Common myeloid progenitor, CD34-positive (primary cell): ENCODE results near the gene ACOXL.
A peak's percentile ranks its signal among the peaks of the same experiment; 100 is the strongest.

ENCODE experiments used
- CTCF ChIA-PET: fragments of 350-600 bp; sonication (Branson Sonifier 250); formaldehyde crosslinking; loops from one replicate; lab custom pipeline; 2021; ENCODE audit warnings: antibody characterized with exemption; lab: Charles Lee
- POLR2A ChIA-PET: fragments of 350-600 bp; sonication (Branson Sonifier 250); formaldehyde crosslinking; loops from one replicate; lab custom pipeline; 2021; ENCODE audit warnings: antibody characterized with exemption; lab: Charles Lee
- DNase-seq, 3 donors: peaks; one replicate each; pipeline versions ENCODE4 v3.0.0 to v3.0.0-alpha.2; 2013
- H3K27ac ChIP-seq, 2 experiments: 1 replicate in 1 of 2; 2 replicates in 1 of 2; pipeline ENCODE4 v1.7.0; 2013; ENCODE audit warnings: inconsistent platforms in 2 of 2, low read length in 2 of 2, mild to moderate bottlenecking in 2 of 2, low read depth in 1 of 2, moderate library complexity in 1 of 2; ENCODE audit not compliant: severe bottlenecking in 2 of 2, insufficient read depth in 1 of 2, poor library complexity in 1 of 2
- H3K27me3 ChIP-seq, 5 experiments: replicated peaks in 2 of 5; 1 replicate in 3 of 5; 2 replicates in 2 of 5; pipeline versions ENCODE4 v1.6.1 to v1.7.0; 2013; ENCODE audit warnings: low read length in 4 of 5, mild to moderate bottlenecking in 2 of 5, moderate library complexity in 2 of 5, inconsistent platforms in 1 of 5; ENCODE audit not compliant: insufficient read depth in 5 of 5, control insufficient read depth in 4 of 5
- H3K36me3 ChIP-seq, 4 experiments: 1 replicate in 2 of 4; 2 replicates in 2 of 4; pipeline versions ENCODE4 v1.6.1 to v1.7.0; 2013; ENCODE audit warnings: low read length in 3 of 4, control low read depth in 1 of 4, mild to moderate bottlenecking in 1 of 4; ENCODE audit not compliant: control insufficient read depth in 4 of 4, insufficient read depth in 4 of 4
- H3K4me1 ChIP-seq, 4 experiments: 1 replicate in 3 of 4; 2 replicates in 1 of 4; pipeline versions ENCODE4 v1.6.1 to v1.7.1; 2013; ENCODE audit warnings: low read length in 3 of 4, mild to moderate bottlenecking in 3 of 4, control low read depth in 1 of 4, inconsistent platforms in 1 of 4, moderate library complexity in 1 of 4; ENCODE audit not compliant: control insufficient read depth in 4 of 4, insufficient read depth in 4 of 4; ENCODE audit errors: control extremely low read depth in 1 of 4
- H3K4me3 ChIP-seq, 7 experiments: 1 replicate in 4 of 7; 2 replicates in 3 of 7; pipeline versions ENCODE4 v1.5.1 to v1.7.0; 2013; ENCODE audit warnings: mild to moderate bottlenecking in 7 of 7, low read length in 6 of 7, moderate library complexity in 6 of 7, inconsistent platforms in 2 of 7, low read depth in 2 of 7, control low read depth in 1 of 7; ENCODE audit not compliant: insufficient read depth in 4 of 7, control insufficient read depth in 1 of 7; ENCODE audit errors: extremely low read depth in 1 of 7
- H3K9me3 ChIP-seq, 5 experiments: 1 replicate in 4 of 5; 2 replicates in 1 of 5; pipeline versions ENCODE4 v1.6.1 to v1.7.1; 2013; ENCODE audit warnings: low read length in 4 of 5, mild to moderate bottlenecking in 2 of 5, inconsistent platforms in 1 of 5, low read depth in 1 of 5, moderate library complexity in 1 of 5; ENCODE audit not compliant: control insufficient read depth in 4 of 5, insufficient read depth in 2 of 5; ENCODE audit errors: control extremely low read depth in 1 of 5
- WGBS: methylation state at CpG from one replicate; pipeline ENCODE4 v1.1.5; 2013; ENCODE audit not compliant: insufficient coverage; 5-methylcytosine and 5-hydroxymethylcytosine counted together

Gene ACOXL

DNA sequence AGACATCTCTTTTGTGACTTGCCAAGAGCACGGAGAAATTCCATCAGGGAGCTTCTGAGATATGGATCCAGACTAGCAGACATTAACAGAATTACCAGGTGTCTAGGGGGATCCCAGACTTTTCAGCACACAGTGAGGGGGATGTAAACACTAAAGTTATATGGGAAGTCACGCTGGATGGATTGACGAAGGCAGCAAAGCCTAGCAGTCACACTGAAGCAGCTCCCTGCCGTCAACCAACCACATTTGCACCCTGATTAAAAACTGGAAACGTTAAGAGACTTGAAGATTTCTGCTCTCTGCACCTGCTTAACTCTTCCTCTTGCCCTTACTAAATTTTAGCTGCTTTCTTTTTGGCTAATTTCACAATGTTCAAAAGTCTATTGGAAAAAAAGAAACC is 325.9 kb downstream of the ACOXL start:
- 78% methylated on average over 5 of the region's 5 CpGs for WGBS
- CTCF ChIA-PET: no interaction called here

DNA sequence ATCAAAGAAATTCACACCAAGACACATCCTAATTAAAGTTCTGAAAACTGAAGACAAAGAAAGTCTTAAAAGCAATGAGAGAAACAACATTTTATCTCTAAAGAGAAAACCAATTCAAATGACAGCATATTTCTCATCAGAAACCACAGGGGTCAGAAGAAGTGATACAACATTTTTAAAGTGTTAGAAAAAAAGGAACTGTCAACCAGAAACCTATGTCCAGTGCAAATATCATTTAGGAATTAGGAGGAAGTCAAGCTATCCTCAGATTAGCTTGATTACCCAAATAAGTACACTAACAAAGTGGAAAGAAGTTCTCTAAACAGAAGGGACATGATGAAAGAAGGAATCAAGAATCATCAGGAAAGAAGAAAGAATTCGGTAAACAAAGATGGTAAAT is 328.8 kb downstream of the ACOXL start:
- CTCF ChIA-PET: no interaction called here
- Histone ChIP-seq H3K4me3 (no peak overlapping the region), H3K27ac (no peak overlapping the region), H3K27me3 (peaks cover 0 to 2% (median 0%) of the 10 kb centered on the region in 5 experiments), H3K4me1 (peaks cover 0 to 6% (median 0%) of the 10 kb centered on the region in 4 experiments), H3K9me3 (peaks cover 0 to 7% (median 0%) of the 10 kb centered on the region in 5 experiments), H3K36me3 (no peaks in the 10 kb centered on the region)
- no CpG with 5 or more reads among the region's 1 CpG for WGBS
- POLR2A ChIA-PET: interaction anchor here (0.8 kb wide), 1 partner anchor 290 kb away, joined by 3 read pairs; no protein-coding TSS in a partner anchor
- DNase-seq: peak in 1 of 3 donors; percentile 9

More for the DNA sequence above, 325.9 kb downstream of the ACOXL start:
- Histone ChIP-seq H3K27ac (no peak overlapping the region), H3K36me3 (no peaks in the 10 kb centered on the region), H3K4me1 (peaks cover 0 to 6% (median 0%) of the 10 kb centered on the region in 4 experiments), H3K9me3 (peaks cover 0 to 7% (median 0%) of the 10 kb centered on the region in 5 experiments), H3K27me3 (peaks cover 0 to 6% (median 0%) of the 10 kb centered on the region in 5 experiments), H3K4me3 (no peak overlapping the region)
- POLR2A ChIA-PET: no interaction called here
- no peak for DNase-seq

DNA sequence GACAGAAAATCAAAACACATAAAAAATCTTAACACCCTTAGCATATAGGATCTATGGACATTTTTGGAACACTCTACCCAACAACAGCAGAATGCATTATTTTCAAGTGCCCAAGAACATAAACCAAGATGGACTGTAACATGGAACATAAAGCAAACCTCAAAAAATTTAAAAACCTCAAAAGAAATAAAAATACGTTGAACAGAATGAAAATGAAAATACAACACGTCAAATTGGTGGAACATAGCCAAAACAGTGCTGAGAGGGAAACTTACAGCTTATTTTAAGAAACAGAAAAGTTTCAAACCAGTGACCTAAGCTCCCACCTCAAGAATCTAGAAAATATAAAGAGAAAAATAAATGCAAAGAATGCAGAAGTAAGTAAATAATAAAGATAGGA is 330.0 kb downstream of the ACOXL start:
- no peak overlapping the region for H3K4me3 ChIP-seq
- H3K36me3 ChIP-seq: no peaks in the 10 kb centered on the region
- no peak for DNase-seq
- H3K9me3 ChIP-seq: peaks cover 0 to 7% (median 0%) of the 10 kb centered on the region in 5 experiments
- peaks cover 0 to 6% (median 0%) of the 10 kb centered on the region in 4 experiments for H3K4me1 ChIP-seq
- ChIA-PET CTCF (no interaction called here), POLR2A (no interaction called here)
- no peak overlapping the region for H3K27ac ChIP-seq
- H3K27me3 ChIP-seq: no peaks in the 10 kb centered on the region
- no CpG with 5 or more reads among the region's 2 CpGs for WGBS

DNA sequence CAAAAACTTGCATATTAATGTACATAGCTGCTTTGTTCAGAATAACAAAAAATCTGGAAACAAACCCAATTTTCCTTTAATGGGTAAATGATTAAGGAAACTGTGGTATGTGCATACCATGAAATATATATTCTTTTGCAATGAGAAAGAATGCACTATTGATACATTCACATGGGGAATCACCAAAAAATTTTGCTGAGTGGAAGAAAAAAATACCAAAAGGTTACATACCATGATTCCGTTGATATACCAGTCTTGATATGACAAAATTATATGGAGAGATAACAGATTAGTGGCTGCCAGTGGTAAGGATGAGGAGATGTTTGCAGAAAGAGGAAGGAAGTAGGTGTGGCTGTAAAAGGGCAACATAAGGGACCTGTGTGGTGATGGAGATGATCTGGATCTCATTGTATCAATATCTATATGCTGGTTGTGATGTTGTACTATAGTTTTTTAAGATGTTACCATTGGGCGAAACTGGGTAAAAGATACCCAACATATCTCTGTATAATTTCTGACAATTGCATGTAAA is 333.8 kb downstream of the ACOXL start:
- peak in 2 of 3 donors; percentile 9 for DNase-seq
- Histone ChIP-seq H3K4me1 (peaks cover 0 to 1% (median 0%) of the 10 kb centered on the region in 4 experiments), H3K27ac (no peak overlapping the region), H3K36me3 (no peaks in the 10 kb centered on the region), H3K9me3 (peaks cover 0 to 2% (median 0%) of the 10 kb centered on the region in 5 experiments), H3K27me3 (no peaks in the 10 kb centered on the region), H3K4me3 (no peak overlapping the region)
- WGBS: no CpG with 5 or more reads among the region's 2 CpGs
- CTCF ChIA-PET: no interaction called here
- POLR2A ChIA-PET: no interaction called here

DNA sequence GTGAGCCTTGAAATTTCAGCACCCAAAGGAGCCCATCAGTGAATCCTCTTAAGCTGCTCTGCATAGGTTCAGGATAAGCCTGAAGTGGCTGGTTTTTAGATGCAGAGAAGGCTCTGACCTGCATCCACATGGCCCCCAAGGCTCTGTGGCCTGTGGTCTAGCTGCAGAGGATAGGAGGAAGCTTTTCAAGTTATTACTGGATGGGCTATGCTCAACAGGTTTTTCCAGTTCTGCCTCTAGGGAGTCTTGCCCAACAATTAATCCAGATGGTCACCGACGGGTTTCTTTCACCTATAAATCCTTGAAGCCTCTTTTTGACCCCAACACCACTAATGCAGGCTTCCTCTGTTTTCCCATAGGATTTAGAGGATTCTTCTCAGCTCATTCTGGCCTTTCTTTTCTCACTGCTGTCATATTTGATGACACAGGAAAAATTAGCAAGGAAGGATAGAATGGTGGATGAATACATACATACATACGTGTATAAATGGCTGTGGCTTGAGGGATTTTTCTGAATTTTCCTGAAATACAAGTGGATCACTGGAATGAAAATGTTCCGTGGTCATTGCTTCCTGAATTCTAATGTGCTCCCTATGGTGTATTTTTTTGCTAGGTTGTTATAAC is 336.2 kb downstream of the ACOXL start:
- H3K27me3 ChIP-seq: no peaks in the 10 kb centered on the region
- DNase-seq: no peak
- no peaks in the 10 kb centered on the region for H3K4me1 ChIP-seq
- no peaks in the 10 kb centered on the region for H3K36me3 ChIP-seq
- no peak overlapping the region for H3K4me3 ChIP-seq
- 82% methylated on average over 4 of the region's 4 CpGs for WGBS
- H3K9me3 ChIP-seq: peaks cover 0 to under 1% (median 0%) of the 10 kb centered on the region in 5 experiments
- POLR2A ChIA-PET: no interaction called here
- CTCF ChIA-PET: no interaction called here
- H3K27ac ChIP-seq: no peak overlapping the region

DNA sequence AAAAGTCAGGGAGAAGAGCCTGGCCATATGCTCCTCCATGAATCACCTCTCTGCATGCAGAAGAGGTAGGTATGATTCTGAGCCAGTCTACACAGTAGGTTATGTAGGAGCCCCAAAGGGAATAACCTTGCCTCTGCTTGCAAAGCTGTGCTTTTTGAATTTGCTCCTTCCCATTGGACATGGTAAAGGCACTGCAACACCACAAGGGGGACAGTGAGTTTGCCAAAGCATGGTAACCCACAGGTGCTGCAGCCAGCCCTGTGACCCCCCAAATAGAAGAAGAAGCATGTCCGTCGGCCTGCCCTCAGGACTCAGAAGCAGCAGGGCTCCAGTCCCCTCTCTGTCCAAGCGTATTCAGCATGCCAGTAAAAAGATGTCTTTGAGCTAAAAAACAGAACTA is 337.3 kb downstream of the ACOXL start:
- POLR2A ChIA-PET: no interaction called here

DNA sequence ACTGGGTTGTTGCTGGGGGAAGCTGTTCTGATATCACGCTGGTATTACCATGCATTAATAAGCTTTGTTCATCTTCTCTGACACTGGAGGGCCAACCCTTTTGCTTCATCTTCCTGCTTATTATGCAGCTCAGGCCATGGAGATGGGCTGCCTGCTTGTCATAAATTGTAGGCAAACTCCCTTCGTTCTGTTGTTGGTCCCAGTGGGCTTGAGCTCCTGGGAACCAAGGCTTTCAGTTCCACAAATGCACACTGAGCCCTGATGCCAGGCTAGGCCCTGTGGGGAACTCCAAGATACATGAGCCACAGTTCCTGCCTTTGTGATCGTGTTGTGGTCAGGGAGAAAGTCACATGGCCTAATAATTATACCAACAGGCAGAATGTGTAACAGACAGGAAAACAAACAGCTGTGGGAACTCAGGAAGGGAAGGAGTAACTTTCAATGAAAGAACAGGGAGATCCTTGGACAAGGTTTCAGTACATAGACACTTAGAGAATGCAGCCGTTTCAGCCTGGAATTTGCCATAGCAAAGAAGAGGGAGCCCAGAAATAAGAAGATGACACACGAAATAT is 339.3 kb downstream of the ACOXL start:
- WGBS: 38% methylated on average over 3 of the region's 5 CpGs
- Histone ChIP-seq H3K27me3 (no peaks in the 10 kb centered on the region), H3K4me1 (no peaks in the 10 kb centered on the region), H3K36me3 (no peaks in the 10 kb centered on the region), H3K4me3 (no peak overlapping the region), H3K9me3 (peaks cover 0 to 16% (median 4%) of the 10 kb centered on the region in 5 experiments), H3K27ac (no peak overlapping the region)
- CTCF ChIA-PET: interaction anchor here (0.9 to 1.5 kb wide), 2 partner anchors 9 to 15 kb away, joined by 3 to 5 read pairs; no protein-coding TSS in a partner anchor
- POLR2A ChIA-PET: no interaction called here
- no peak for DNase-seq

More for the DNA sequence above, 337.3 kb downstream of the ACOXL start:
- Histone ChIP-seq H3K36me3 (no peaks in the 10 kb centered on the region), H3K4me3 (no peak overlapping the region), H3K4me1 (no peaks in the 10 kb centered on the region), H3K27me3 (no peaks in the 10 kb centered on the region), H3K27ac (no peak overlapping the region), H3K9me3 (peaks cover 0 to 11% (median 3%) of the 10 kb centered on the region in 5 experiments)
- DNase-seq: no peak
- 100% methylated on average over 3 of the region's 3 CpGs for WGBS
- CTCF ChIA-PET: no interaction called here
